BJ (cell line): ENCODE data around the gene ABHD5. TPM values are rescaled to one million over a fixed set of nuclear protein-coding genes. Genes with fewer than 3 reads are reported as not detected.

ENCODE experiments used
- CTCF ChIA-PET: fragments of 350-600 bp; formaldehyde crosslinking; extraction: SDS; loops from one replicate; lab custom pipeline; 2021; ENCODE audit warnings: antibody characterized with exemption, inconsistent platforms; lab: Yijun Ruan, JAX
- POLR2A ChIA-PET: fragments of 300-600 bp; sonication (Branson Sonifier 250); formaldehyde crosslinking; extraction: SDS; loops from one replicate; lab custom pipeline; 2021; ENCODE audit warnings: antibody characterized with exemption; lab: Charles Lee
- DNase-seq: peaks from one replicate; pipeline ENCODE4 v3.0.0-alpha.2; 2011; ENCODE audit warnings: low read depth
- H3K27me3 ChIP-seq: 2 replicates; pipeline ENCODE4 v1.6.0; 2011; ENCODE audit warnings: low read length; ENCODE audit not compliant: control insufficient read depth, insufficient read depth
- H3K36me3 ChIP-seq: 2 replicates; pipeline ENCODE4 v1.5.1; 2011; ENCODE audit warnings: low read length; ENCODE audit not compliant: control insufficient read depth, insufficient read depth
- H3K4me3 ChIP-seq: 2 replicates; pipeline ENCODE4 v1.5.1; 2011; ENCODE audit warnings: low read depth, mild to moderate bottlenecking, control low read depth, low read length
- polyA plus RNA-seq: library from polyadenylated mRNA; depleted of rRNA; stranded (reverse); fragments of >200 nt; gene quantifications from 2 replicates; pipeline ENCODE4 v1.2.3, GENCODE V29; 2011
- TF ChIP-seq, protein P1 (sequence below): IDR thresholded peaks from 2 replicates; pipeline ENCODE4 v1.5.1; 2011; ENCODE audit warnings: low read depth, mild to moderate bottlenecking, control low read depth, inconsistent platforms, low read length, moderate library complexity; ENCODE audit not compliant: insufficient read depth

The ABHD5 gene
- polyA plus RNA-seq, 1 experiment: 18.2 TPM

- Histone ChIP-seq H3K27me3 (no peaks in the 10 kb centered on the region), H3K36me3 (no peaks in the 10 kb centered on the region), H3K4me3 (no peak overlapping the region)
- TF ChIP-seq, protein P1, sequence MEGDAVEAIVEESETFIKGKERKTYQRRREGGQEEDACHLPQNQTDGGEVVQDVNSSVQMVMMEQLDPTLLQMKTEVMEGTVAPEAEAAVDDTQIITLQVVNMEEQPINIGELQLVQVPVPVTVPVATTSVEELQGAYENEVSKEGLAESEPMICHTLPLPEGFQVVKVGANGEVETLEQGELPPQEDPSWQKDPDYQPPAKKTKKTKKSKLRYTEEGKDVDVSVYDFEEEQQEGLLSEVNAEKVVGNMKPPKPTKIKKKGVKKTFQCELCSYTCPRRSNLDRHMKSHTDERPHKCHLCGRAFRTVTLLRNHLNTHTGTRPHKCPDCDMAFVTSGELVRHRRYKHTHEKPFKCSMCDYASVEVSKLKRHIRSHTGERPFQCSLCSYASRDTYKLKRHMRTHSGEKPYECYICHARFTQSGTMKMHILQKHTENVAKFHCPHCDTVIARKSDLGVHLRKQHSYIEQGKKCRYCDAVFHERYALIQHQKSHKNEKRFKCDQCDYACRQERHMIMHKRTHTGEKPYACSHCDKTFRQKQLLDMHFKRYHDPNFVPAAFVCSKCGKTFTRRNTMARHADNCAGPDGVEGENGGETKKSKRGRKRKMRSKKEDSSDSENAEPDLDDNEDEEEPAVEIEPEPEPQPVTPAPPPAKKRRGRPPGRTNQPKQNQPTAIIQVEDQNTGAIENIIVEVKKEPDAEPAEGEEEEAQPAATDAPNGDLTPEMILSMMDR: no peak; the same call in 1 of the 2 replicates
- POLR2A ChIA-PET: no interaction called here
- DNase-seq: no peak
- CTCF ChIA-PET: interaction anchor here (0.8 to 1.1 kb wide), 5 partner anchors 8 to 504 kb away, joined by 3 read pairs; no protein-coding TSS in a partner anchor
Observed at GRCh38 chr3:43748179-43748578, 57.4 kb downstream of the ABHD5 start.

DNA sequence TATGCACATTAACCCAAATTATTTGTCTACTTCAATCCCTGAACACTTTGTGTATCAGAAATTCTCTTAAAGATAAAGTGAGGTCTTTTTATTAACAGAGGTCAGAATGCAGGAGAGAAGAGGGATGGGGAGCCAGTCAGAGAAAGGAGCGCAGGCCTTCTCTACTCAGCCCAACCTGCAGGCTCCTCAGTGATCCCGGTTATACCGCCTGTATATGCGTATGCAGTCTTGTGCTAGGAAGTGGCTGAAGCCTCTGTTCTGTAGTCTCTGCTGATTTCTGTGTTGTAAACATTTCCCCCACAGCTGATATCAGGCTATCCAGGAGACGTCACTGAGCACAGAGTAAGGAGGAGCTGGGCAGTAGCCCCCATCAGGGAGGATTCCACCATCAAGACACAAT, 57.9 kb downstream of the ABHD5 start:
- Histone ChIP-seq H3K36me3 (no peaks in the 10 kb centered on the region), H3K4me3 (no peak overlapping the region), H3K27me3 (no peaks in the 10 kb centered on the region)
- ChIA-PET CTCF (no interaction called here), POLR2A (no interaction called here)
- DNase-seq: no peak
- TF ChIP-seq, protein P1: no peak

- Histone ChIP-seq H3K4me3 (no peak overlapping the region), H3K36me3 (no peaks in the 10 kb centered on the region), H3K27me3 (no peaks in the 10 kb centered on the region)
- CTCF ChIA-PET: interaction anchor here (0.6 to 2.4 kb wide), 6 partner anchors 9 to 212 kb away, joined by 3 to 7 read pairs (median 4); no protein-coding TSS in a partner anchor
- POLR2A ChIA-PET: no interaction called here
- no peak for DNase-seq
- TF ChIP-seq, protein P1: no peak
Observed at GRCh38 chr3:43752905-43753304, 62.2 kb downstream of the ABHD5 start.

GRCh38 chr3:43753741-43754715, 63.3 kb downstream of the ABHD5 start:
- no peaks in the 10 kb centered on the region for H3K36me3 ChIP-seq
- no peaks in the 10 kb centered on the region for H3K27me3 ChIP-seq
- peak; percentile 40 for DNase-seq
- POLR2A ChIA-PET: no interaction called here
- CTCF ChIA-PET: interaction anchor here (0.6 to 2.4 kb wide), 4 partner anchors 11 to 46 kb away, joined by 3 to 7 read pairs (median 4); no protein-coding TSS in a partner anchor
- TF ChIP-seq, protein P1: no peak
- H3K4me3 ChIP-seq: no peak overlapping the region

DNA sequence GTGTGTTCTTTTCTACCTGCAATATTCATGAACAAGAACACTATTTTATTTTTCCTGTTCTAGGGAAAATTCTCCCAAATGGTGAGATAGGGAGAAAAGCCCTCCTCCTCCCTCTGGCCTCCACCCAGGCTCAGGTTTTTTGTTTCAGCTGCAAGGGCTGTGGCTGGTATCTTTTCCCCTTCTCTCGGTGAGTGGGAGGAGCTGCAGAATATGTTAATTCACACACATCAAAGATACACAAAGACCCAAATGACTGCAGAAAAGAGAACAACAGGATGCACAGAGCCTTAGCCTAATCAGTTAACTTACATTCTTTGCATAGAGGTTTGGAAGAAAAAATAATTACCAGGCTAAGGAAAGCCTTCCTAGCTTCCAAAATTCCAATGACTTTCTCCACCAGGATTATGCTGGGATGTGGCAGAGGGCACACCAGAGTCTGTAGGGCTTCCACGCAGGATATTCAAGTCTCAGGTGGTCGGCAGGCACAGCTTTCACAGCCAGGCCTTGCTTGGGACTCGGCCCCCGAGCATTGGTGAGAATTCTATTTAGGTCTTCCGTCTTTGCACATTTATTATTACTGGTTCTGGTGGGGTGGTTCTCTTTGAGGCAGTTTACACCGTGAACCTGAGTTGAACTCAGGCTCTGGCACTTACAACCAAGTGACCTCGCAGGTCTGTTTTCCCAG, 64.9 kb downstream of the ABHD5 start:
- no peak for DNase-seq

More for the DNA sequence above, 64.9 kb downstream of the ABHD5 start:
- Histone ChIP-seq H3K4me3 (no peak overlapping the region), H3K36me3 (no peaks in the 10 kb centered on the region), H3K27me3 (no peaks in the 10 kb centered on the region)
- TF ChIP-seq, protein P1: no peak
- CTCF ChIA-PET: interaction anchor here (0.7 to 1.2 kb wide), 3 partner anchors 8 to 13 kb away, joined by 3 to 9 read pairs (median 3); no protein-coding TSS in a partner anchor
- POLR2A ChIA-PET: no interaction called here
